Peyer's patch (tissue), 4 donors: ENCODE data around the gene CHST15.

Source experiments
- POLR2A ChIP-seq, 2 donors: fragments of 450-650 bp; IDR thresholded peaks; one replicate each; pipeline ENCODE4 v1.5.1; 2017; ENCODE audit warnings: antibody characterized with exemption in 2 of 2, mild to moderate bottlenecking in 2 of 2, moderate library complexity in 2 of 2
- TF ChIP-seq, protein P1 (sequence below), 6 experiments: fragments of 450-650 bp in 4 of 6; fragments of 200-600 bp in 2 of 6; sonication (generic) in 1 of 6; IDR thresholded peaks; one replicate each; pipeline ENCODE4 v1.5.1; 2017 to 2019; ENCODE audit warnings: antibody characterized with exemption in 6 of 6, mild to moderate bottlenecking in 3 of 6, moderate library complexity in 1 of 6

- TF ChIP-seq, protein P1, sequence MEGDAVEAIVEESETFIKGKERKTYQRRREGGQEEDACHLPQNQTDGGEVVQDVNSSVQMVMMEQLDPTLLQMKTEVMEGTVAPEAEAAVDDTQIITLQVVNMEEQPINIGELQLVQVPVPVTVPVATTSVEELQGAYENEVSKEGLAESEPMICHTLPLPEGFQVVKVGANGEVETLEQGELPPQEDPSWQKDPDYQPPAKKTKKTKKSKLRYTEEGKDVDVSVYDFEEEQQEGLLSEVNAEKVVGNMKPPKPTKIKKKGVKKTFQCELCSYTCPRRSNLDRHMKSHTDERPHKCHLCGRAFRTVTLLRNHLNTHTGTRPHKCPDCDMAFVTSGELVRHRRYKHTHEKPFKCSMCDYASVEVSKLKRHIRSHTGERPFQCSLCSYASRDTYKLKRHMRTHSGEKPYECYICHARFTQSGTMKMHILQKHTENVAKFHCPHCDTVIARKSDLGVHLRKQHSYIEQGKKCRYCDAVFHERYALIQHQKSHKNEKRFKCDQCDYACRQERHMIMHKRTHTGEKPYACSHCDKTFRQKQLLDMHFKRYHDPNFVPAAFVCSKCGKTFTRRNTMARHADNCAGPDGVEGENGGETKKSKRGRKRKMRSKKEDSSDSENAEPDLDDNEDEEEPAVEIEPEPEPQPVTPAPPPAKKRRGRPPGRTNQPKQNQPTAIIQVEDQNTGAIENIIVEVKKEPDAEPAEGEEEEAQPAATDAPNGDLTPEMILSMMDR (IDR thresholded peaks at IDR 0.05) = no peak
- no peak for TF ChIP-seq POLR2A (IDR thresholded peaks at IDR 0.05)
Measured at GRCh38 chr10:124096494-124096893, 3.1 kb upstream of the CHST15 start.
